ENCODE measurements around the gene DPH1.

Gene DPH1

DNA sequence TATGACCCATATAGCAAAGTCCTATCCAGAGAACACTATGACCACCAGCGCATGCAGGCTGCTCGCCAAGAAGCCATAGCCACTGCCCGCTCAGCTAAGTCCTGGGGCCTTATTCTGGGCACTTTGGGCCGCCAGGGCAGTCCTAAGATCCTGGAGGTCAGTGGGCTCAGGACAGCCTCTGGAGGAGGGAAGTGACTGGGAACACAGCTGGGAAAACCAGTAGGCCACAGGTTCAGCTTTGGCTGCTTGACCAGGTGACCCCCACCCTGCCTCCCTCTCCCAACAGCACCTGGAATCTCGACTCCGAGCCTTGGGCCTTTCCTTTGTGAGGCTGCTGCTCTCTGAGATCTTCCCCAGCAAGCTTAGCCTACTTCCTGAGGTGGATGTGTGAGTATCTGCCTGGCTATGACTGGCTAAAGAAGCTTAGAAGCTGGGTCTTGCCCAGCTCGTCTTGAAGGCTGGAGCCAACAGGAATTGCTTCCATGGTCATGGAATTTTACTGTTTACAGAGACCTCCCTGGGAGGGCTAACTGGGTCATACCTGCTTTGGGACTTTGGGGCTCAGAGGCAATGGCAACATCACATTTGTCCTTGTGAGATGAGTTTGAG is 10.4 kb downstream of the DPH1 start:
- DNase-seq (ENCODE audit: low read depth, low spot score) = no peak
- Histone ChIP-seq H3K27me3 (ENCODE audit: insufficient read depth, insufficient read length) (no peaks in the 10 kb centered on the region), H3K4me3 (ENCODE audit: insufficient read length, low read depth) (no peak overlapping the region), H3K9me3 (ENCODE audit: insufficient read depth, low read length) (no peaks in the 10 kb centered on the region), H3K9ac (ENCODE audit: insufficient read length, low read depth) (peak overlapping the region; percentile 84), H3K4me1 (ENCODE audit: insufficient read depth, insufficient read length) (peaks cover 18% of the 10 kb centered on the region), H3K36me3 (ENCODE audit: insufficient read depth, insufficient read length, low read length) (peaks cover 80% of the 10 kb centered on the region)
- TF ChIP-seq ZNF274 (IDR thresholded peaks at IDR 0.05; ENCODE audit: low read depth, low read length) (no peak), SUZ12 (IDR thresholded peaks at IDR 0.05; ENCODE audit: extremely low read depth, insufficient read depth, insufficient read length) (no peak), YY1 (IDR thresholded peaks at IDR 0.05; ENCODE audit: insufficient read depth, insufficient read length) (no peak)

GRCh38 chr17:2040942-2041560 is 11.1 kb downstream of the DPH1 start:
- H3K4me1 ChIP-seq (ENCODE audit: insufficient read depth, insufficient read length) = peaks cover 13% of the 10 kb centered on the region
- peak overlapping the region; percentile 84 for H3K9ac ChIP-seq (ENCODE audit: insufficient read length, low read depth)
- H3K4me3 ChIP-seq (ENCODE audit: insufficient read length, low read depth) = peak overlapping the region; percentile 82
- H3K27me3 ChIP-seq (ENCODE audit: insufficient read depth, insufficient read length) = no peaks in the 10 kb centered on the region
- TF ChIP-seq ZNF274 (IDR thresholded peaks at IDR 0.05; ENCODE audit: low read depth, low read length) (no peak), YY1 (IDR thresholded peaks at IDR 0.05; ENCODE audit: insufficient read depth, insufficient read length) (no peak), SUZ12 (IDR thresholded peaks at IDR 0.05; ENCODE audit: extremely low read depth, insufficient read depth, insufficient read length) (no peak)
- DNase-seq (ENCODE audit: low read depth, low spot score) = no peak
- peaks cover 74% of the 10 kb centered on the region for H3K36me3 ChIP-seq (ENCODE audit: insufficient read depth, insufficient read length, low read length)
- H3K9me3 ChIP-seq (ENCODE audit: insufficient read depth, low read length) = no peaks in the 10 kb centered on the region

- TF ChIP-seq SUZ12 (IDR thresholded peaks at IDR 0.05; ENCODE audit: extremely low read depth, insufficient read depth, insufficient read length) (no peak), ZNF274 (IDR thresholded peaks at IDR 0.05; ENCODE audit: low read depth, low read length) (no peak), YY1 (IDR thresholded peaks at IDR 0.05; ENCODE audit: insufficient read depth, insufficient read length) (peak; percentile 72)
These were observed 11.8 kb downstream of the DPH1 start, which contains the start of gene OVCA2 for GRCh38 chr17:2041561-2042389. Gene OVCA2, plus strand, starts transcription at chr17:2042022. Its CDS starts 26 bp downstream, at chr17:2042048.

GRCh38 chr17:2042390-2042847 is 12.5 kb downstream of the DPH1 start:
- TF ChIP-seq ZNF274 (IDR thresholded peaks at IDR 0.05; ENCODE audit: low read depth, low read length) (no peak), YY1 (IDR thresholded peaks at IDR 0.05; ENCODE audit: insufficient read depth, insufficient read length) (no peak), SUZ12 (IDR thresholded peaks at IDR 0.05; ENCODE audit: extremely low read depth, insufficient read depth, insufficient read length) (no peak)
- no peak for DNase-seq (ENCODE audit: low read depth, low spot score)

More at GRCh38 chr17:2041561-2042389, 11.8 kb downstream of the DPH1 start, which contains the start of gene OVCA2:
- Histone ChIP-seq H3K9ac (ENCODE audit: insufficient read length, low read depth) (peak within 1 kb of the TSS; percentile 96), H3K36me3 (ENCODE audit: insufficient read depth, insufficient read length, low read length) (peaks cover 67% of the 10 kb centered on the region), H3K4me3 (ENCODE audit: insufficient read length, low read depth) (peak within 1 kb of the TSS; percentile 82), H3K27me3 (ENCODE audit: insufficient read depth, insufficient read length) (no peaks in the 10 kb centered on the region), H3K9me3 (ENCODE audit: insufficient read depth, low read length) (no peaks in the 10 kb centered on the region), H3K4me1 (ENCODE audit: insufficient read depth, insufficient read length) (peaks cover 13% of the 10 kb centered on the region)
- peak; percentile 85 for DNase-seq (ENCODE audit: low read depth, low spot score)

DNA sequence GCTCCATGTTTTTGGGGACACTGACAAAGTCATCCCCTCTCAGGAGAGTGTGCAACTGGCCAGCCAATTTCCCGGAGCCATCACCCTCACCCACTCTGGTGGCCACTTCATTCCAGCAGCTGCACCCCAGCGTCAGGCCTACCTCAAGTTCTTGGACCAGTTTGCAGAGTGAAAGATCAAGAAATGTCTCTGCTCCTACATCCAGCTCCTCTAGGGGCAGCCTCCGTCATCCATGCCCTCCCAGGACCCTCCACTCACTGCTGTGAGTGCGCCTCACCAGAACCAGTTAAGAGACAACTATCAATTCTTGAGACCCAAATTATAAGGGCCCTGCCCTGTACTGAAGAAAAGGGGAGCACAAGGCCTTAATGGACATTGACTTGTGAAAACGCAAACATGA is 13.0 kb downstream of the DPH1 start:
- Histone ChIP-seq H3K9me3 (ENCODE audit: insufficient read depth, low read length) (no peaks in the 10 kb centered on the region), H3K4me1 (ENCODE audit: insufficient read depth, insufficient read length) (peaks cover 13% of the 10 kb centered on the region), H3K9ac (ENCODE audit: insufficient read length, low read depth) (peak overlapping the region; percentile 96), H3K27me3 (ENCODE audit: insufficient read depth, insufficient read length) (peaks cover 4% of the 10 kb centered on the region), H3K36me3 (ENCODE audit: insufficient read depth, insufficient read length, low read length) (peaks cover 55% of the 10 kb centered on the region), H3K4me3 (ENCODE audit: insufficient read length, low read depth) (peak overlapping the region; percentile 82)
- TF ChIP-seq ZNF274 (IDR thresholded peaks at IDR 0.05; ENCODE audit: low read depth, low read length) (no peak), YY1 (IDR thresholded peaks at IDR 0.05; ENCODE audit: insufficient read depth, insufficient read length) (no peak), SUZ12 (IDR thresholded peaks at IDR 0.05; ENCODE audit: extremely low read depth, insufficient read depth, insufficient read length) (no peak)
- no peak for DNase-seq (ENCODE audit: low read depth, low spot score)

More at GRCh38 chr17:2042390-2042847, 12.5 kb downstream of the DPH1 start:
- Histone ChIP-seq H3K9ac (ENCODE audit: insufficient read length, low read depth) (peak overlapping the region; percentile 96), H3K4me3 (ENCODE audit: insufficient read length, low read depth) (peak overlapping the region; percentile 82), H3K9me3 (ENCODE audit: insufficient read depth, low read length) (no peaks in the 10 kb centered on the region), H3K4me1 (ENCODE audit: insufficient read depth, insufficient read length) (peaks cover 13% of the 10 kb centered on the region), H3K27me3 (ENCODE audit: insufficient read depth, insufficient read length) (no peaks in the 10 kb centered on the region), H3K36me3 (ENCODE audit: insufficient read depth, insufficient read length, low read length) (peaks cover 60% of the 10 kb centered on the region)

DNA sequence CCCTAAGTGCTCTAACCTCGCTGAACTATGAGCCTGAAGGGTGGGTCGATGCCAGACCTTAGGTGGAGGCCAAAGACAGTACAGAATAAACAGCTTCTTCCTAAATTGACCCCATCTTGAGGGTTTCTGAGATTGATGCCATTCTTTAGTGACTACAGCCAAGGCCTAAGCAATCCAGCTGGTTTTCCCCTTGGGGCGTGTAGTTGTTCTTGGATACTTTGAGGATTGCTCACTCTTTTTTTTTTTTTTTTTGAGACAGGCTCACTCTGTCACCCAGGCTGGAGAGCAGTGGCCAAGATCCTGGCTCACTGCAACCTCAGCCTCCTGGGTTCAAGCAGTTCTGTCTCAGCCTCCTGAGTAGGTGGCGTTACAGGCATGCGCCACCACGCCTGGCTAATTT is 13.8 kb downstream of the DPH1 start:
- H3K9me3 ChIP-seq (ENCODE audit: insufficient read depth, low read length) = no peaks in the 10 kb centered on the region
- peaks cover 47% of the 10 kb centered on the region for H3K36me3 ChIP-seq (ENCODE audit: insufficient read depth, insufficient read length, low read length)
- no peak overlapping the region for H3K9ac ChIP-seq (ENCODE audit: insufficient read length, low read depth)
- H3K4me3 ChIP-seq (ENCODE audit: insufficient read length, low read depth) = no peak overlapping the region
- DNase-seq (ENCODE audit: low read depth, low spot score) = no peak
- TF ChIP-seq YY1 (IDR thresholded peaks at IDR 0.05; ENCODE audit: insufficient read depth, insufficient read length) (no peak), SUZ12 (IDR thresholded peaks at IDR 0.05; ENCODE audit: extremely low read depth, insufficient read depth, insufficient read length) (no peak)
- H3K4me1 ChIP-seq (ENCODE audit: insufficient read depth, insufficient read length) = peaks cover 15% of the 10 kb centered on the region
- peaks cover 13% of the 10 kb centered on the region for H3K27me3 ChIP-seq (ENCODE audit: insufficient read depth, insufficient read length)
